HCT116 (cell line): Measurements from ENCODE around the gene DNM3. TPM values are rescaled to one million over a fixed set of nuclear protein-coding genes. Genes with fewer than 3 reads are reported as not detected.

Experiments used
- ATAC-seq: fragments of 200-7000 bp; cut with Tn5 transposase; 2 replicates; pipeline ENCODE4 v1.9.1; 2020; ENCODE audit warnings: mild to moderate bottlenecking, moderate library complexity
- BruUV-seq: library from RNA; stranded (reverse); fragments of 400-500 nt; replicated peaks from 2 replicates; lab custom pipeline; 2021; lab: Mats Ljungman, UMichigan
- CTCF ChIA-PET: fragments of 300-600 bp; sonication (Branson Sonifier 250); formaldehyde crosslinking; loops from one replicate; lab custom pipeline; 2021; ENCODE audit warnings: antibody characterized with exemption; lab: Charles Lee
- POLR2A ChIA-PET: fragments of 300-600, 350-600 bp; sonication (Branson Sonifier 250); formaldehyde crosslinking; loops from one replicate; lab custom pipeline; 2021; ENCODE audit warnings: antibody characterized with exemption; lab: Charles Lee
- RAD21 ChIA-PET, 2 experiments: fragments of 300-600 bp; sonication (Branson Sonifier 250); formaldehyde crosslinking; loops; one replicate each; lab custom pipeline; 2023; ENCODE audit warnings: low total read pairs in 2 of 2; ENCODE audit not compliant: uncharacterized antibody in 2 of 2, unreplicated experiment in 2 of 2, low non-redundant PET in 1 of 2; lab: Charles Lee
- DNase-seq: peaks from one replicate; pipeline ENCODE4 v3.0.0-alpha.2; 2010; ENCODE audit warnings: low read depth, low spot score
- H2AFZ ChIP-seq: fragments of 200-600 bp; shearing (Covaris generic), sonication (generic); 2 replicates; pipeline ENCODE4 v1.6.1; 2017; ENCODE audit warnings: low read depth, mixed run types, mixed read lengths, antibody characterized with exemption, low read length; ENCODE audit not compliant: poor library complexity, severe bottlenecking
- H3K27ac ChIP-seq: 2 replicates; pipeline ENCODE4 v1.5.1; 2012; ENCODE audit warnings: low read depth, low read length
- H3K27me3 ChIP-seq: fragments of 200-600 bp; sonication (generic); 2 replicates; pipeline ENCODE4 v1.6.1; 2016; ENCODE audit warnings: mixed run types, low read length, mixed read lengths; ENCODE audit not compliant: insufficient read depth
- H3K36me3 ChIP-seq, 2 experiments: fragments of 200-500 bp in 1 of 2; fragments of 200-600 bp in 1 of 2; sonication (Bioruptor generic) in 1 of 2; sonication (generic) in 1 of 2; 2 replicates each; pipeline versions ENCODE4 v1.5.1 to v1.6.1; 2014 to 2016; ENCODE audit warnings: low read length in 2 of 2, inconsistent platforms in 1 of 2, mixed read lengths in 1 of 2, mixed run types in 1 of 2; ENCODE audit not compliant: insufficient read depth in 2 of 2, control insufficient read depth in 1 of 2
- H3K4me1 ChIP-seq, 2 experiments: fragments of 200-600 bp in 1 of 2; sonication (generic) in 1 of 2; 2 replicates each; pipeline versions ENCODE4 v1.5.1 to v1.6.1; 2012 to 2017; ENCODE audit warnings: low read length in 2 of 2, inconsistent platforms in 1 of 2, mild to moderate bottlenecking in 1 of 2, mixed read lengths in 1 of 2, mixed run types in 1 of 2, moderate library complexity in 1 of 2; ENCODE audit not compliant: insufficient read depth in 2 of 2, control insufficient read depth in 1 of 2
- H3K4me2 ChIP-seq: fragments of 200-600 bp; sonication (generic); 2 replicates; pipeline ENCODE4 v1.6.1; 2017; ENCODE audit warnings: mixed run types, low read length, mixed read lengths
- H3K4me3 ChIP-seq, 2 experiments: fragments of 200-600 bp in 1 of 2; sonication (generic) in 1 of 2; replicated peaks in 1 of 2; 2 replicates each; pipeline ENCODE4 v1.5.1; 2011 to 2016; ENCODE audit warnings: low read length in 2 of 2, control low read depth in 1 of 2, low read depth in 1 of 2, mild to moderate bottlenecking in 1 of 2, mixed read lengths in 1 of 2, mixed run types in 1 of 2
- H3K79me2 ChIP-seq: fragments of 200-600 bp; sonication (generic); 2 replicates; pipeline ENCODE4 v1.6.1; 2017; ENCODE audit warnings: mild to moderate bottlenecking, mixed run types, low read length, moderate library complexity, mixed read lengths; ENCODE audit not compliant: insufficient read depth
- H3K9ac ChIP-seq: fragments of 200-600 bp; sonication (generic); 2 replicates; pipeline ENCODE4 v1.6.1; 2016; ENCODE audit warnings: low read length, mixed read lengths
- H3K9me2 ChIP-seq: fragments of 200-600 bp; sonication (generic), shearing (Covaris generic); 2 replicates; pipeline ENCODE4 v1.6.1; 2017; ENCODE audit warnings: mixed run types, mild to moderate bottlenecking, moderate library complexity; ENCODE audit not compliant: insufficient read depth
- H3K9me3 ChIP-seq, 2 experiments: fragments of 200-500 bp in 1 of 2; fragments of 200-600 bp in 1 of 2; sonication (Bioruptor generic) in 1 of 2; sonication (generic) in 1 of 2; 2 replicates each; pipeline ENCODE4 v1.6.1; 2014 to 2017; ENCODE audit warnings: low read length in 2 of 2, mixed read lengths in 2 of 2, inconsistent platforms in 1 of 2, low read depth in 1 of 2, mild to moderate bottlenecking in 1 of 2, mixed run types in 1 of 2, moderate library complexity in 1 of 2; ENCODE audit not compliant: control insufficient read depth in 1 of 2, insufficient read depth in 1 of 2
- H4K20me1 ChIP-seq: fragments of 200-600 bp; sonication (generic), shearing (Covaris generic); 2 replicates; pipeline ENCODE4 v1.6.1; 2017; ENCODE audit warnings: mixed run types, mild to moderate bottlenecking, moderate library complexity; ENCODE audit not compliant: insufficient read depth
- EGR1 ChIP-seq: IDR thresholded peaks from 2 replicates; pipeline ENCODE4 v1.6.1; 2012; ENCODE audit warnings: low read depth
- ELF1 ChIP-seq: IDR thresholded peaks from 2 replicates; pipeline ENCODE4 v1.6.1; 2012; ENCODE audit warnings: low read depth, borderline replicate concordance
- EZH2phosphoT487 ChIP-seq: fragments of 200-600 bp; IDR thresholded peaks from 2 replicates; pipeline ENCODE4 v1.6.1; 2018; ENCODE audit warnings: antibody characterized with exemption, borderline replicate concordance
- POLR2A ChIP-seq: IDR thresholded peaks from 2 replicates; pipeline ENCODE4 v1.7.0; 2011; ENCODE audit warnings: borderline replicate concordance; ENCODE audit not compliant: insufficient read depth, insufficient read length; ENCODE audit errors: extremely low read depth
- SIN3A ChIP-seq: IDR thresholded peaks from 2 replicates; pipeline ENCODE4 v1.6.1; 2012; ENCODE audit warnings: low read depth
- YY1 ChIP-seq: IDR thresholded peaks from 2 replicates; pipeline ENCODE4 v1.6.1; 2011; ENCODE audit warnings: low read length, low read depth, moderate library complexity, mild to moderate bottlenecking; ENCODE audit not compliant: insufficient replicate concordance; ENCODE audit errors: extremely low read depth
- ZFX ChIP-seq: fragments of 450-650 bp; IDR thresholded peaks from 2 replicates; pipeline ENCODE4 v1.6.1; 2017
- ZNF274 ChIP-seq: fragments of 200-500 bp; sonication (Bioruptor generic); IDR thresholded peaks from 2 replicates; pipeline ENCODE4 v1.6.1; 2014; ENCODE audit warnings: mild to moderate bottlenecking, low read depth, low read length, inconsistent platforms
- intact Hi-C: fragments of 100-400 bp; cut with micrococcal nuclease; formaldehyde crosslinking; loops from 2 replicates; pipeline ENCODE4 v1.10.0; 2022
- total RNA-seq: library from RNA; stranded (reverse); gene quantifications from one replicate; pipeline ENCODE4 v1.2.1, GENCODE V29; 2021; ENCODE audit not compliant: unreplicated experiment
- TF ChIP-seq, protein P1 (sequence below): IDR thresholded peaks from 2 replicates; pipeline ENCODE4 v1.6.1; 2012
- TF ChIP-seq, protein P2 (sequence below): IDR thresholded peaks from 2 replicates; pipeline ENCODE4 v1.6.1; 2012

Gene DNM3
- total RNA-seq, 1 experiment from 2014 or later, result 3.1 TPM

DNA sequence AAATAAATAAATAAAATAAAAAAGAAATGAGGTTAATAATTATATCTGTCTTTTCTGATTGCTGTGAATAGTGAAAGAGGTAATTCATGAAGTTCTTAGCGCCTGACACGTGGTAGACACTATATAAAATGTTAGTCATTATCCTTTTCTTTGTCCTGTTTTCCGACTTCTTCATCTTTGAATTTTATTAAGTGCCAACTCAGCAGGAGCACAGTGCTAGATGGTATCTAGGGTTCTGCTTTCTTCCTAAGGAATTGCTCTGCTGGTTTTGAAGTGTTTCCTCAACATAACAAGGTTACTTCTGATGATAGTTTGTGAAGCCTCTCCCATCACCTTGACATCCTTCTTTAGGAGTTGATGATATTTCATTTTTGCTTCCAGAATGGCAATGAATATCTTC, 227.0 kb downstream of the DNM3 start:
- ChIA-PET POLR2A (no interaction called here), CTCF (no interaction called here), RAD21 (no interaction called here)
- intact Hi-C loops, result no loop called here
- ATAC-seq, result no peak
- BruUV-seq, result no TSS peak
- no peaks in the 10 kb centered on the region for H3K9me3 ChIP-seq
- H3K9ac ChIP-seq, result no peak overlapping the region
- H2AFZ ChIP-seq, result no peak overlapping the region
- H3K79me2 ChIP-seq, result no peaks in the 10 kb centered on the region
- H3K4me2 ChIP-seq, result no peak overlapping the region
- no peaks in the 10 kb centered on the region for H3K9me2 ChIP-seq
- no peaks in the 10 kb centered on the region; the same call in 1 of the 2 replicates for H4K20me1 ChIP-seq
- no peak for DNase-seq
- no peaks in the 10 kb centered on the region for H3K36me3 ChIP-seq
- H3K4me1 ChIP-seq, result no peaks in the 10 kb centered on the region
- H3K27me3 ChIP-seq, result no peaks in the 10 kb centered on the region
- TF ChIP-seq, protein P1, sequence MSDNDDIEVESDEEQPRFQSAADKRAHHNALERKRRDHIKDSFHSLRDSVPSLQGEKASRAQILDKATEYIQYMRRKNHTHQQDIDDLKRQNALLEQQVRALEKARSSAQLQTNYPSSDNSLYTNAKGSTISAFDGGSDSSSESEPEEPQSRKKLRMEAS, result no peak
- no peak for TF ChIP-seq ELF1
- no peak for TF ChIP-seq YY1
- TF ChIP-seq SIN3A, result no peak
- no peak for TF ChIP-seq ZFX
- no peak for TF ChIP-seq EZH2phosphoT487
- TF ChIP-seq, protein P2, sequence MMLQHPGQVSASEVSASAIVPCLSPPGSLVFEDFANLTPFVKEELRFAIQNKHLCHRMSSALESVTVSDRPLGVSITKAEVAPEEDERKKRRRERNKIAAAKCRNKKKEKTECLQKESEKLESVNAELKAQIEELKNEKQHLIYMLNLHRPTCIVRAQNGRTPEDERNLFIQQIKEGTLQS, result no peak
- no peak for TF ChIP-seq ZNF274
- no peak for TF ChIP-seq POLR2A
- no peak for TF ChIP-seq EGR1
- no peak overlapping the region for H3K27ac ChIP-seq
- H3K4me3 ChIP-seq, result no peak overlapping the region

DNA sequence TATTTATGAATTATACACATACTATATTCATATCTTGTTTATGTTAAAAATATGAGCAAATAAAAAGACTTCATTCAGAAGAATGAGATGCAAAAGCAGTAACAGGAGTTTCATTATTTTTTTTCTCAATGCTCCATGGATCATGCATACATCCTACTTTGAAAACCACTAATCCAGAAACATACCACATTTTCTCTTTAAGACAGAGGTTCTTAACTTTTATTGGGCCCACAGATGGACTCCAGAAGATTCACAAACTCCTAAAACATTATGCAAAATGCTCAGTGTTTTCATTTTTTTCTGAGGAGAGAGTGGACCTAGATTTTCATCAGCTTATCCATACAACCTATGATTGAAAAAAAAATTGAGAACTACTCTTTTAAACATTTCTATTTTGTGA, 227.8 kb downstream of the DNM3 start:
- Histone ChIP-seq H3K4me2 (no peak overlapping the region), H3K9ac (no peak overlapping the region), H3K27me3 (no peaks in the 10 kb centered on the region), H3K36me3 (no peaks in the 10 kb centered on the region), H3K9me2 (no peaks in the 10 kb centered on the region), H4K20me1 (no peaks in the 10 kb centered on the region; the same call in 1 of the 2 replicates), H3K79me2 (no peaks in the 10 kb centered on the region), H3K4me3 (no peak overlapping the region), H3K27ac (no peak overlapping the region)
- ATAC-seq, result no peak
- DNase-seq, result no peak
- intact Hi-C loops, result no loop called here
- ChIA-PET POLR2A (no interaction called here), RAD21 (no interaction called here)
- TF ChIP-seq ZNF274, result no peak
- TF ChIP-seq, all 23 proteins: peak for 0
- Histone ChIP-seq H2AFZ (no peak overlapping the region), H3K4me1 (no peaks in the 10 kb centered on the region), H3K9me3 (no peaks in the 10 kb centered on the region)
- BruUV-seq, result no TSS peak
- CTCF ChIA-PET, result no interaction called here
